Stimulated activated CD4-positive, alpha-beta T cell treated with anti-CD3 and anti-CD28 coated beads, TNF-alpha, amount 100 ng/mL, for 48 hours (primary cell): ENCODE results near the gene MYH7B.

Experiments used
- DNase-seq, 3 donors: peaks; one replicate each; pipeline ENCODE4 v3.0.0-alpha.2; 2020; ENCODE audit warnings: low read depth in 3 of 3

Gene MYH7B

DNA sequence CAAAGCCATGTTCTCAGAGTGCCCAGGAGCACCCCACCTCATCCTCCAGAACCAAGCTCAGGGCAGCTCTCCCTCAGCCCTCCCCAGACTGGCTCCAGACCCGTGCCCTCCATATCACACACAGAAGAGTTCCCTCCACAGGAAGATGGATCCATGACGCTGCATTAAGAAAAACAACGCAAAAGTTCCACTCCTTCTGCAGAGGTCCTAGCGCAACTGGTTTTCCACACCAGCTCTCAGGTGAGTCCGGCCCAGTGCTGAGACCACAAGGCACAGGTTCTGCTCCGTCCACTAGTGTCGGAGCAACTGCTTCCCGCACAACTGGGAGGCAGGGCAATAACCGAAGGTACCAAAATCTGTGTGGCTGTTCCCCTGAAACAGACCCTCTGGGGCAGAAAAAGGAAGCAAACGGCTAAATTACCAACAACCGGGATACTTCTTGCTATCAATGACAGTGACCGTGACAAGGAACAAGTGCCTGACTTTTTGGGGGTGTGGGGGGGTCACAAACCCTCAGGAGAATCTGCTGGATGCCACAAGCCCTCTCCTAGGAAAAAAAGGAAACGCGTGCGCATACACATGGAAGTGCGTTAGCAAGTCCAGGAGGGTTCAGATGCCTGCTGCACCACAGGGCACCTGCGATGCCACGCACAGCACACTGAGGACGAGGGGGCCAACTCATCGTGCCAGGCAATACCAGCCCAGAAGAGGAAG lies 49.2 kb downstream of the MYH7B start:
- DNase-seq, result no peak
